EH (cell line): Measurements from ENCODE around the gene DAG1.
"Not testable (repeated sequence)": the region's sequence is repeated elsewhere in the genome, so short reads cannot be mapped to it uniquely, and the experiment has no call there.

Source experiments
- DNase-seq: peaks from one replicate; pipeline ENCODE4 v3.0.0-alpha.2; 2015; ENCODE audit warnings: low read depth

Gene DAG1

GRCh38 chr3:49470714-49471420 lies 800 bp downstream of the DAG1 start:
- no peak for DNase-seq

GRCh38 chr3:49471856-49472495 lies 1.9 kb downstream of the DAG1 start:
- no peak for DNase-seq

GRCh38 chr3:49476563-49476962 lies 6.5 kb downstream of the DAG1 start:
- peak; percentile 39 for DNase-seq

GRCh38 chr3:49482766-49483165 lies 12.7 kb downstream of the DAG1 start:
- no peak for DNase-seq

GRCh38 chr3:49484471-49484870 lies 14.4 kb downstream of the DAG1 start:
- no peak for DNase-seq

- DNase-seq = no peak
Observed at GRCh38 chr3:49489247-49489646, 19.2 kb downstream of the DAG1 start.

GRCh38 chr3:49492969-49493368 lies 22.9 kb downstream of the DAG1 start:
- DNase-seq = no peak

- DNase-seq = peak; percentile 32
Observed at GRCh38 chr3:49493901-49494300, 23.8 kb downstream of the DAG1 start.

- DNase-seq = no peak
Observed at GRCh38 chr3:49495023-49495422, 25.0 kb downstream of the DAG1 start.

GRCh38 chr3:49496845-49497244 lies 26.8 kb downstream of the DAG1 start:
- not testable (repeated sequence) for DNase-seq

- DNase-seq = no peak
Observed at GRCh38 chr3:49497606-49498005, 27.5 kb downstream of the DAG1 start.

GRCh38 chr3:49498239-49498638 lies 28.2 kb downstream of the DAG1 start:
- no peak for DNase-seq

GRCh38 chr3:49498648-49499047 lies 28.6 kb downstream of the DAG1 start:
- no peak for DNase-seq

GRCh38 chr3:49500205-49500731 lies 30.2 kb downstream of the DAG1 start:
- no peak for DNase-seq

GRCh38 chr3:49500732-49501609 lies 30.9 kb downstream of the DAG1 start:
- peak; percentile 98 for DNase-seq

- DNase-seq = no peak
Observed at GRCh38 chr3:49501842-49502241, 31.8 kb downstream of the DAG1 start.

- no peak for DNase-seq
Observed at GRCh38 chr3:49506906-49507305, 36.8 kb downstream of the DAG1 start.

- DNase-seq = no peak
Observed at GRCh38 chr3:49509028-49509561, 39.0 kb downstream of the DAG1 start.

GRCh38 chr3:49511639-49512038 lies 41.6 kb downstream of the DAG1 start:
- DNase-seq = no peak

GRCh38 chr3:49512781-49513355 lies 42.8 kb downstream of the DAG1 start:
- no peak for DNase-seq

- no peak for DNase-seq
Observed at GRCh38 chr3:49513494-49514124, 43.5 kb downstream of the DAG1 start.
